ENCODE measurements around the gene NGB. TPM values are rescaled to one million over a fixed set of nuclear protein-coding genes. Genes with fewer than 3 reads are reported as not detected.

NGB gene
- total RNA-seq, 4 donors from 2014 or later, result 2.7 to 4.6 (median 3.6) TPM

GRCh38 chr14:77220246-77221017 is 50.6 kb downstream of the NGB start:
- Histone ChIP-seq H3K27me3 (peaks cover 0 to 70% (median 0%) of the 10 kb centered on the region in 4 donors), H3K27ac (replicated peaks in 1 of 4) (no peak overlapping the region), H3K9me3 (no peaks in the 10 kb centered on the region), H3K36me3 (no peaks in the 10 kb centered on the region), H3K4me3 (no peak overlapping the region), H3K4me1 (no peaks in the 10 kb centered on the region)
- intact Hi-C loops (cut with DNase I), result no loop called here
- no peak for DNase-seq (ENCODE audit: extremely low spot score)
- 80% methylated on average over 24 of the region's 24 CpGs for WGBS
- TF ChIP-seq POLR2A (IDR thresholded peaks at IDR 0.05; ENCODE audit: low read depth) (no peak), POLR2AphosphoS5 (IDR thresholded peaks at IDR 0.05) (no peak), EP300 (IDR thresholded peaks at IDR 0.05) (no peak)
- TF ChIP-seq, protein P1, sequence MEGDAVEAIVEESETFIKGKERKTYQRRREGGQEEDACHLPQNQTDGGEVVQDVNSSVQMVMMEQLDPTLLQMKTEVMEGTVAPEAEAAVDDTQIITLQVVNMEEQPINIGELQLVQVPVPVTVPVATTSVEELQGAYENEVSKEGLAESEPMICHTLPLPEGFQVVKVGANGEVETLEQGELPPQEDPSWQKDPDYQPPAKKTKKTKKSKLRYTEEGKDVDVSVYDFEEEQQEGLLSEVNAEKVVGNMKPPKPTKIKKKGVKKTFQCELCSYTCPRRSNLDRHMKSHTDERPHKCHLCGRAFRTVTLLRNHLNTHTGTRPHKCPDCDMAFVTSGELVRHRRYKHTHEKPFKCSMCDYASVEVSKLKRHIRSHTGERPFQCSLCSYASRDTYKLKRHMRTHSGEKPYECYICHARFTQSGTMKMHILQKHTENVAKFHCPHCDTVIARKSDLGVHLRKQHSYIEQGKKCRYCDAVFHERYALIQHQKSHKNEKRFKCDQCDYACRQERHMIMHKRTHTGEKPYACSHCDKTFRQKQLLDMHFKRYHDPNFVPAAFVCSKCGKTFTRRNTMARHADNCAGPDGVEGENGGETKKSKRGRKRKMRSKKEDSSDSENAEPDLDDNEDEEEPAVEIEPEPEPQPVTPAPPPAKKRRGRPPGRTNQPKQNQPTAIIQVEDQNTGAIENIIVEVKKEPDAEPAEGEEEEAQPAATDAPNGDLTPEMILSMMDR (IDR thresholded peaks at IDR 0.05), result no peak

DNA sequence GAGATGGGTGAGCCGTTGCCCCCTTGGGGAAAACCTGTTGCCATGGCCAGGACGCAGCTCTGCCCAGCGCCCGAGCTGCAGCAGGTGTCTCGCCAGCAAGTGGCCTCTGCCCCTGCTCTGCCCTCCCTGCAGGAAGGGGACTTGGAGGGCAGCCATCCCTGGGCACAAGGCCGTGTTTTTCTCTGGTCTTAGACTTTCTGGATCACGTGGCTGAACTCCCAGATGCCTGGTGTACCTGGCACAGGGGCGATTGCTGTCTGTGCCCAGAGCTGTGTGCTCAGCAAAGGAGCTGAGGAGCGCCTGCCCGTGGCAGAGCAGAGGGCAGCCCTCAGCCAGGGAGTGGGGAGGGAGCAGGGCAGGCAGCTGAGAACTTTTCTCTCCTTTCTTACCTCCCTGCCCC is 51.4 kb downstream of the NGB start:
- no peak overlapping the region for H3K27ac ChIP-seq (replicated peaks in 1 of 4)
- DNase-seq (ENCODE audit: extremely low spot score), result no peak
- H3K36me3 ChIP-seq, result no peaks in the 10 kb centered on the region
- intact Hi-C loops (cut with DNase I), result no loop called here
- H3K27me3 ChIP-seq, result peaks cover 0 to 77% (median 0%) of the 10 kb centered on the region in 4 donors
- H3K4me3 ChIP-seq, result no peak overlapping the region
- WGBS, result 45% methylated on average over 10 of the region's 10 CpGs
- TF ChIP-seq, protein P1 (IDR thresholded peaks at IDR 0.05), result no peak
- TF ChIP-seq EP300 (IDR thresholded peaks at IDR 0.05), result no peak
- no peak for TF ChIP-seq POLR2A (IDR thresholded peaks at IDR 0.05; ENCODE audit: low read depth)
- TF ChIP-seq POLR2AphosphoS5 (IDR thresholded peaks at IDR 0.05), result no peak
- no peaks in the 10 kb centered on the region for H3K9me3 ChIP-seq
- H3K4me1 ChIP-seq, result no peaks in the 10 kb centered on the region

DNA sequence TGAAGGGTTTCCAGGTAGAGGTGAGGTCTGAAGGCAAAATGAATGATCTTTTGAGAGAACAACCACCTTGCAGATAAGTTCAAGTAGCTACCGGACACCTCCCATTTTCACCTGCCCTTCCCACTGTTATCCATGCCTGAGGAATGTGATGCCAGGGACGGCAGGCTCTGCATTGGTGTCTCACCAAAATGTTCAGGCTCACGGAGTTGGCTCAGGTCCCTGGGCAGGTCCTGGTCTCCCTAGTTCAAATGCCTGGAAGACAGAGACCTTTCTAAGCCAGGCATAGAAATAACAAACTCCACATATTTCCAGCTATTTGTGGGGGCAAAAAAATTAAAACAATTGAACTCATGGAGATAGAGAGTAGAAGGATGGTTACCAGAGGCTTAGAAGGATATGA is 53.5 kb downstream of the NGB start:
- no peaks in the 10 kb centered on the region for H3K36me3 ChIP-seq
- no peak for DNase-seq (ENCODE audit: extremely low spot score)
- peaks cover 0 to 82% (median 0%) of the 10 kb centered on the region in 4 donors for H3K27me3 ChIP-seq
- TF ChIP-seq POLR2AphosphoS5 (IDR thresholded peaks at IDR 0.05), result no peak
- no peak for TF ChIP-seq POLR2A (IDR thresholded peaks at IDR 0.05; ENCODE audit: low read depth)
- TF ChIP-seq, protein P1 (IDR thresholded peaks at IDR 0.05), result no peak
- H3K9me3 ChIP-seq, result no peaks in the 10 kb centered on the region
- intact Hi-C loops (cut with DNase I), result no loop called here
- 46% methylated on average over 3 of the region's 3 CpGs for WGBS
- no peak overlapping the region for H3K4me3 ChIP-seq
- no peaks in the 10 kb centered on the region for H3K4me1 ChIP-seq
- H3K27ac ChIP-seq (replicated peaks in 1 of 4), result no peak overlapping the region

Small RNA genes lying within 50 kb of the gene (small RNA-seq; reads per million reads assigned to genes)
- gene MIR1260A, result 0 reads per million in 3 donors

Other genes with a start within 250 kb of the NGB start
- gene IRF2BPL, start 242.5 kb downstream of the NGB start, total RNA-seq, result 100 to 1,000 TPM in 1 of 4 donors, 10 to 100 TPM in 3; 58.6 to 105 (median 98.4) TPM
- gene CIPC, start 172.9 kb downstream of the NGB start, total RNA-seq, result 10 to 100 TPM; 37.1 to 63.0 (median 46.5) TPM
- gene ZDHHC22, start 129.4 kb downstream of the NGB start, total RNA-seq, result under 1 TPM in 1 of 4 donors, not detected in 3; 0.13 TPM
- gene TMEM63C, start 89.4 kb downstream of the NGB start, total RNA-seq, result 1 to 10 TPM in 2 of 4 donors, under 1 TPM in 2; 0.83 to 5.0 (median 1.1) TPM
- gene POMT2, start 49.7 kb upstream of the NGB start, total RNA-seq, result 10 to 100 TPM; 13.3 to 29.2 (median 14.5) TPM
- 10 to 100 TPM in 2 of 4 donors, 1 to 10 TPM in 2; 8.0 to 12.3 (median 9.9) TPM for gene GSTZ1, start 49.8 kb upstream of the NGB start, total RNA-seq
- gene TMED8, start 105.9 kb upstream of the NGB start, total RNA-seq, result 10 to 100 TPM; 15.2 to 21.8 (median 16.7) TPM
- gene SAMD15, start 106.2 kb upstream of the NGB start, total RNA-seq, result under 1 TPM; 0.42 to 0.52 (median 0.51) TPM
- gene NOXRED1, start 152.3 kb upstream of the NGB start, total RNA-seq, result under 1 TPM in 2 of 4 donors, not detected in 2; 0.17 to 0.29 TPM
- gene VIPAS39, start 186.4 kb upstream of the NGB start, total RNA-seq, result 10 to 100 TPM; 14.1 to 22.9 (median 17.8) TPM
- gene AHSA1, start 186.9 kb upstream of the NGB start, total RNA-seq, result 100 to 1,000 TPM; 111 to 132 (median 116) TPM
- under 1 TPM in 1 of 4 donors, not detected in 3; 0.33 TPM for gene ISM2, start 227.6 kb upstream of the NGB start, total RNA-seq

All from esophagus muscularis mucosa (tissue), 4 donors.